K562 (cell line): ENCODE results near the gene BCL2L15. TPM values are rescaled to one million over a fixed set of nuclear protein-coding genes. Genes with fewer than 3 reads are reported as not detected.

Source experiments
- BCOR ChIP-seq: fragments of 450-650 bp; IDR thresholded peaks from 2 replicates; pipeline ENCODE4 v1.6.1; 2016
- LCOR ChIP-seq: sonication (generic); formaldehyde crosslinking; IDR thresholded peaks from 2 replicates; pipeline ENCODE4 v1.8.0; 2022; ENCODE audit warnings: mild to moderate bottlenecking, missing genetic modification reagents
- NCOR1 ChIP-seq: fragments of 450-650 bp; IDR thresholded peaks from 2 replicates; pipeline ENCODE4 v1.6.1; 2016; ENCODE audit warnings: mild to moderate bottlenecking, moderate library complexity
- RBM39 ChIP-seq: fragments of 200-400 bp; formaldehyde crosslinking; optimal IDR thresholded peaks from 2 replicates; pipeline ENCODE3; 2018; ENCODE audit warnings: low read depth, low read length
- TOE1 ChIP-seq, 2 experiments: fragments of 450-650 bp in 1 of 2; sonication (generic) in 1 of 2; formaldehyde crosslinking in 1 of 2; IDR thresholded peaks; 2 replicates each; pipeline versions ENCODE4 v1.7.1 to v1.8.0; 2016 to 2022; ENCODE audit warnings: borderline replicate concordance in 2 of 2, mild to moderate bottlenecking in 2 of 2, antibody characterized with exemption in 1 of 2, inconsistent platforms in 1 of 2, low read depth in 1 of 2, missing genetic modification reagents in 1 of 2, moderate library complexity in 1 of 2
- ZNF217 ChIP-seq: sonication (generic); formaldehyde crosslinking; IDR thresholded peaks from 2 replicates; pipeline ENCODE4 v1.8.0; 2022; ENCODE audit warnings: mild to moderate bottlenecking, missing genetic modification reagents
- ZNF431 ChIP-seq: sonication (generic); formaldehyde crosslinking; IDR thresholded peaks from 2 replicates; pipeline ENCODE4 v1.8.0; 2022; ENCODE audit warnings: mild to moderate bottlenecking, missing genetic modification reagents
- polyA plus RNA-seq, 8 experiments: library from polyadenylated mRNA; depleted of rRNA in 4 of 8; stranded (reverse) in 5 of 8; unstranded in 3 of 8; fragments of >200 nt; fragmentation: Nextera tagmentation in 2 of 8; fragmentation: Illumina TruSeq in 1 of 8; extraction: Ambion mirVana in 2 of 8; extraction: Trizol in 1 of 8; gene quantifications; 2 replicates each; pipeline versions ENCODE4 v1.2.1 to v1.2.3, GENCODE V29; 2011 to 2014; ENCODE audit warnings: inconsistent platforms in 1 of 8, missing spikeins in 1 of 8
- total RNA-seq, 7 experiments: library from RNA; depleted of rRNA in 6 of 7; stranded (reverse); fragments of >200 nt in 6 of 7; fragmentation: Illumina TruSeq in 2 of 7; extraction: Trizol in 2 of 7; gene quantifications; 2 replicates each; pipeline versions ENCODE4 v1.2.1 to v1.2.3, GENCODE V29; 2011 to 2021; ENCODE audit warnings: low replicate concordance in 1 of 7
- TF ChIP-seq, protein P1 (sequence below), 2 experiments: fragments of 150-350 bp in 1 of 2; IDR thresholded peaks; 2 replicates each; pipeline ENCODE4 v1.6.1; 2012 to 2016; ENCODE audit warnings: low read depth in 2 of 2, low read length in 2 of 2, mild to moderate bottlenecking in 1 of 2, moderate library complexity in 1 of 2
- TF ChIP-seq, protein P2 (sequence below): fragments of 200-800 bp; sonication (Bioruptor generic); IDR thresholded peaks from 2 replicates; pipeline ENCODE4 v1.6.1; 2016; ENCODE audit warnings: missing genetic modification characterization, missing compliant biosample characterization

BCL2L15 gene
- total and polyA plus RNA-seq, 9 of the 15 experiments (the other 6 are each of a cell fraction or from before 2014, with no cell fraction given): 0.06 to 0.42 (median 0.28) TPM; not detected in 1

DNA sequence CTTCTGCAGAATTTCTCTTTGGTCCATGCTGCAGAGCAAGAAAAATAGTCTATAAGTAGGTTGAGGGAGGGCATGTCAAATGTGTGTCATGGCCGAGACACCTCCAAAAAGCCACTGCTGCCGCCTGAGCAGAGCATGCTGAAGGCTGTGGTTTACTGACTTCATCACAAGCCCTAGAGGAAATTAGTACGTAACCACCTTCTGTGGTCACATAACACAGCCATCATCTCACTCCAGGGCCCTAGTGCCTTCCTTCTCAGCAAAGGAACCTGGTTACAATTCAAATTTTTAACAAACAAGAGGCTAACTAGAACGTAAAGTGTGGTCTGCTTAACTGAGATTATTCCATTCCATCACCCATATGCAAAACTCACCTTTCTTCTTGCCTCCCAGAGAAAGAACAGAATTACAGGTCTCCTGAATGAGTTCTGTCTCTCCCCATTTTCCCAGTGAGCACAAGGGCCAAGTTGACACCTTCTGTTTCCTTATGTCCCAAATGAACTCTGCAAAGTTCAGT lies 15.7 kb downstream of the BCL2L15 start, which contains the start of gene PTPN22 (continued):
- TF ChIP-seq ZNF431 (CRISPR knock-in tag): no peak
- TF ChIP-seq, protein P1, sequence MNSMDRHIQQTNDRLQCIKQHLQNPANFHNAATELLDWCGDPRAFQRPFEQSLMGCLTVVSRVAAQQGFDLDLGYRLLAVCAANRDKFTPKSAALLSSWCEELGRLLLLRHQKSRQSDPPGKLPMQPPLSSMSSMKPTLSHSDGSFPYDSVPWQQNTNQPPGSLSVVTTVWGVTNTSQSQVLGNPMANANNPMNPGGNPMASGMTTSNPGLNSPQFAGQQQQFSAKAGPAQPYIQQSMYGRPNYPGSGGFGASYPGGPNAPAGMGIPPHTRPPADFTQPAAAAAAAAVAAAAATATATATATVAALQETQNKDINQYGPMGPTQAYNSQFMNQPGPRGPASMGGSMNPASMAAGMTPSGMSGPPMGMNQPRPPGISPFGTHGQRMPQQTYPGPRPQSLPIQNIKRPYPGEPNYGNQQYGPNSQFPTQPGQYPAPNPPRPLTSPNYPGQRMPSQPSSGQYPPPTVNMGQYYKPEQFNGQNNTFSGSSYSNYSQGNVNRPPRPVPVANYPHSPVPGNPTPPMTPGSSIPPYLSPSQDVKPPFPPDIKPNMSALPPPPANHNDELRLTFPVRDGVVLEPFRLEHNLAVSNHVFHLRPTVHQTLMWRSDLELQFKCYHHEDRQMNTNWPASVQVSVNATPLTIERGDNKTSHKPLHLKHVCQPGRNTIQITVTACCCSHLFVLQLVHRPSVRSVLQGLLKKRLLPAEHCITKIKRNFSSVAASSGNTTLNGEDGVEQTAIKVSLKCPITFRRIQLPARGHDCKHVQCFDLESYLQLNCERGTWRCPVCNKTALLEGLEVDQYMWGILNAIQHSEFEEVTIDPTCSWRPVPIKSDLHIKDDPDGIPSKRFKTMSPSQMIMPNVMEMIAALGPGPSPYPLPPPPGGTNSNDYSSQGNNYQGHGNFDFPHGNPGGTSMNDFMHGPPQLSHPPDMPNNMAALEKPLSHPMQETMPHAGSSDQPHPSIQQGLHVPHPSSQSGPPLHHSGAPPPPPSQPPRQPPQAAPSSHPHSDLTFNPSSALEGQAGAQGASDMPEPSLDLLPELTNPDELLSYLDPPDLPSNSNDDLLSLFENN (IDR thresholded peaks at IDR 0.05; ENCODE audit: low read depth in 2 of 2, low read length in 2 of 2): no peak
- no peak for TF ChIP-seq RBM39
- peak; percentile 41; the same call in 1 of the 2 replicates for TF ChIP-seq TOE1 (IDR thresholded peaks at IDR 0.05; ENCODE audit: borderline replicate concordance)
- no peak for TF ChIP-seq TOE1 (CRISPR knock-in tag; IDR thresholded peaks at IDR 0.05; ENCODE audit: borderline replicate concordance, low read depth)
- TF ChIP-seq BCOR: no peak
- TF ChIP-seq LCOR (CRISPR knock-in tag): 0 out of 2 replicates have a peak, but pooled peaks have one; percentile 44
- no peak for TF ChIP-seq NCOR1
- TF ChIP-seq ZNF217 (CRISPR knock-in tag): no peak
- TF ChIP-seq, protein P2, sequence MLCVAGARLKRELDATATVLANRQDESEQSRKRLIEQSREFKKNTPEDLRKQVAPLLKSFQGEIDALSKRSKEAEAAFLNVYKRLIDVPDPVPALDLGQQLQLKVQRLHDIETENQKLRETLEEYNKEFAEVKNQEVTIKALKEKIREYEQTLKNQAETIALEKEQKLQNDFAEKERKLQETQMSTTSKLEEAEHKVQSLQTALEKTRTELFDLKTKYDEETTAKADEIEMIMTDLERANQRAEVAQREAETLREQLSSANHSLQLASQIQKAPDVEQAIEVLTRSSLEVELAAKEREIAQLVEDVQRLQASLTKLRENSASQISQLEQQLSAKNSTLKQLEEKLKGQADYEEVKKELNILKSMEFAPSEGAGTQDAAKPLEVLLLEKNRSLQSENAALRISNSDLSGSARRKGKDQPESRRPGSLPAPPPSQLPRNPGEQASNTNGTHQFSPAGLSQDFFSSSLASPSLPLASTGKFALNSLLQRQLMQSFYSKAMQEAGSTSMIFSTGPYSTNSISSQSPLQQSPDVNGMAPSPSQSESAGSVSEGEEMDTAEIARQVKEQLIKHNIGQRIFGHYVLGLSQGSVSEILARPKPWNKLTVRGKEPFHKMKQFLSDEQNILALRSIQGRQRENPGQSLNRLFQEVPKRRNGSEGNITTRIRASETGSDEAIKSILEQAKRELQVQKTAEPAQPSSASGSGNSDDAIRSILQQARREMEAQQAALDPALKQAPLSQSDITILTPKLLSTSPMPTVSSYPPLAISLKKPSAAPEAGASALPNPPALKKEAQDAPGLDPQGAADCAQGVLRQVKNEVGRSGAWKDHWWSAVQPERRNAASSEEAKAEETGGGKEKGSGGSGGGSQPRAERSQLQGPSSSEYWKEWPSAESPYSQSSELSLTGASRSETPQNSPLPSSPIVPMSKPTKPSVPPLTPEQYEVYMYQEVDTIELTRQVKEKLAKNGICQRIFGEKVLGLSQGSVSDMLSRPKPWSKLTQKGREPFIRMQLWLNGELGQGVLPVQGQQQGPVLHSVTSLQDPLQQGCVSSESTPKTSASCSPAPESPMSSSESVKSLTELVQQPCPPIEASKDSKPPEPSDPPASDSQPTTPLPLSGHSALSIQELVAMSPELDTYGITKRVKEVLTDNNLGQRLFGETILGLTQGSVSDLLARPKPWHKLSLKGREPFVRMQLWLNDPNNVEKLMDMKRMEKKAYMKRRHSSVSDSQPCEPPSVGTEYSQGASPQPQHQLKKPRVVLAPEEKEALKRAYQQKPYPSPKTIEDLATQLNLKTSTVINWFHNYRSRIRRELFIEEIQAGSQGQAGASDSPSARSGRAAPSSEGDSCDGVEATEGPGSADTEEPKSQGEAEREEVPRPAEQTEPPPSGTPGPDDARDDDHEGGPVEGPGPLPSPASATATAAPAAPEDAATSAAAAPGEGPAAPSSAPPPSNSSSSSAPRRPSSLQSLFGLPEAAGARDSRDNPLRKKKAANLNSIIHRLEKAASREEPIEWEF (CRISPR knock-in tag): no peak
